Fibroblast of mammary gland (primary cell): ENCODE results near the gene AQP10.
A peak's percentile ranks its signal among the peaks of the same experiment; 100 is the strongest.
"Not testable (repeated sequence)": the region's sequence is repeated elsewhere in the genome, so short reads cannot be mapped to it uniquely, and the experiment has no call there.

Experiments
- DNase-seq: peaks from one replicate; pipeline ENCODE4 v3.0.0-alpha.2; 2010; ENCODE audit warnings: low read depth
- H3K4me3 ChIP-seq: 2 replicates; pipeline ENCODE4 v1.5.1; 2011; ENCODE audit warnings: low read depth, mild to moderate bottlenecking, low read length, moderate library complexity; ENCODE audit not compliant: control insufficient read depth
- CTCF ChIP-seq: conservative IDR thresholded peaks from 2 replicates; pipeline ENCODE4 v1.5.1; 2011; ENCODE audit warnings: low read depth, low read length, inconsistent platforms; ENCODE audit not compliant: control insufficient read depth, insufficient read depth

AQP10 gene

GRCh38 chr1:154316704-154317103 is 4.2 kb upstream of the AQP10 start:
- no peak overlapping the region for H3K4me3 ChIP-seq
- no peak for DNase-seq
- TF ChIP-seq CTCF = no peak

- no peak for TF ChIP-seq CTCF
- no peak overlapping the region for H3K4me3 ChIP-seq
- DNase-seq = no peak
These were observed 2.5 kb upstream of the AQP10 start for GRCh38 chr1:154318386-154318785.

GRCh38 chr1:154321609-154321934 is 679 bp downstream of the AQP10 start:
- not testable (repeated sequence) for DNase-seq, H3K4me3 ChIP-seq

- no peak for TF ChIP-seq CTCF
These were observed 2.6 kb downstream of the AQP10 start for GRCh38 chr1:154323493-154323892.

GRCh38 chr1:154324241-154324640 is 3.3 kb downstream of the AQP10 start:
- DNase-seq = no peak
- no peak overlapping the region for H3K4me3 ChIP-seq
- no peak for TF ChIP-seq CTCF

More at GRCh38 chr1:154323493-154323892, 2.6 kb downstream of the AQP10 start:
- DNase-seq = no peak
- no peak overlapping the region for H3K4me3 ChIP-seq

- H3K4me3 ChIP-seq = peak within 1 kb of the TSS; percentile 72
- DNase-seq = peak; percentile 68
- TF ChIP-seq CTCF = peak; percentile 92
These were observed 4.0 kb downstream of the AQP10 start, which contains the start of gene ATP8B2 for GRCh38 chr1:154324669-154325582. Gene ATP8B2 (plus strand): TSS chr1:154325525. CDS start chr1:154328142, 2,617 bp downstream.
